ENCODE measurements around the gene TAS2R20. TPM values are rescaled to one million over a fixed set of nuclear protein-coding genes. Genes with fewer than 3 reads are reported as not detected.
"Not testable (repeated sequence)": the region's sequence is repeated elsewhere in the genome, so short reads cannot be mapped to it uniquely, and the experiment has no call there.

The TAS2R20 gene, protein sequence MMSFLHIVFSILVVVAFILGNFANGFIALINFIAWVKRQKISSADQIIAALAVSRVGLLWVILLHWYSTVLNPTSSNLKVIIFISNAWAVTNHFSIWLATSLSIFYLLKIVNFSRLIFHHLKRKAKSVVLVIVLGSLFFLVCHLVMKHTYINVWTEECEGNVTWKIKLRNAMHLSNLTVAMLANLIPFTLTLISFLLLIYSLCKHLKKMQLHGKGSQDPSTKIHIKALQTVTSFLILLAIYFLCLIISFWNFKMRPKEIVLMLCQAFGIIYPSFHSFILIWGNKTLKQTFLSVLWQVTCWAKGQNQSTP
- total RNA-seq (2012; rRNA removed): 3.4 and 3.9 TPM in 2 replicates
- polyA plus RNA-seq (2012; rRNA removed): 0.24 and 0.36 TPM in 2 replicates
- polyA plus RNA-seq (2012; cell fraction: cytosol; rRNA removed): not detected in 2 replicates
- 0.39 and 4.8 TPM in 2 replicates for polyA plus RNA-seq (2012; cell fraction: nucleus; rRNA removed; ENCODE audit: low replicate concordance)
- percentile 75 among the genes with signal in this experiment for Bru-seq, nascent RNA
- percentile 53 among the genes with signal in this experiment for BruChase-seq, experiment 1, labeled RNA remaining after a 6-hour chase
- BruChase-seq, experiment 2, labeled RNA remaining after a 2-hour chase: percentile 91 among the genes with signal in this experiment
- long read RNA-seq: 0 reads

DNA sequence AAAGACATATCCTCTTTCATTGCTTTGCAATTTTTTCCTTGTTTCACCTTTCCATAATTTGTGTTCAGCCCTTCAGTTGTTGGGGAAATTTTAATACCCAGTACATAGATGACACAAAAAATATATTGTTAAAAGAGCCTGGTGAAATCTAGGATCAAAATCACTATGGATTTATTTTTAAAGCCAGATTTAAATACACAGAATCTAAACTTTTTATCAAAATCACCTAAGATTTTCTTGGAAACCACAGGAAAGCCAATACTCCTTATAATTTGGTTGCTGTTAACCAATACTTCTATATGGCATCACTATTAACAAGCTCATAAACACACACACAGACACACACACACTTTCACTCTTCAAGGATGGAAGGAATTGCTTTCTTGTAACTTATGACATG lies at the start of gene TAS2R20:
Gene TAS2R20, minus strand, starts transcription at position 101 of the 400 bp plus-strand sequence. CDS start 429 bp downstream, outside the sequence.
- Histone ChIP-seq H3K4me1 (ENCODE audit: control insufficient read depth, insufficient read depth, low read length) (no peaks in the 10 kb centered on the region), H3K9ac (ENCODE audit: low read depth, low read length) (no peak within 1 kb of the TSS), H4K8ac (ENCODE audit: low read depth in 2 of 2, low read length in 2 of 2) (no peak within 1 kb of the TSS), H2BK20ac (ENCODE audit: low read depth, low read length) (no peak within 1 kb of the TSS), H4K20me1 (ENCODE audit: insufficient read depth, low read length) (no peaks in the 10 kb centered on the region), H3K14ac (replicated peaks; ENCODE audit: low read depth, low read length) (no peak within 1 kb of the TSS), H3K9me1 (ENCODE audit: insufficient read depth, low read length) (no peaks in the 10 kb centered on the region), H3K18ac (ENCODE audit: low read depth, low read length) (no peak within 1 kb of the TSS), H3K9me3 (ENCODE audit: control insufficient read depth, insufficient read depth, low read length) (no peaks in the 10 kb centered on the region), H3K23ac (ENCODE audit: low read depth, low read length) (no peak within 1 kb of the TSS), H3K56ac (ENCODE audit: extremely low read depth, insufficient read depth, low read length) (no peak within 1 kb of the TSS), H3K79me1 (ENCODE audit: low read depth in 1 of 2, low read length in 2 of 2) (no peaks in the 10 kb centered on the region; a peak in 2 of 4 replicates), H2BK15ac (ENCODE audit: low read depth, low read length) (no peak within 1 kb of the TSS), H2AK9ac (replicated peaks; ENCODE audit: low read depth, low read length, poor library complexity) (no peak within 1 kb of the TSS), H3K4me3 (ENCODE audit: insufficient read depth, low read depth, low read length) (no peak within 1 kb of the TSS), H2AFZ (replicated peaks; ENCODE audit: low read length, poor library complexity) (no peak within 1 kb of the TSS), H2BK120ac (ENCODE audit: low read depth, low read length) (no peak within 1 kb of the TSS), H2BK5ac (ENCODE audit: low read depth, low read length, poor library complexity, severe bottlenecking) (no peak within 1 kb of the TSS), H3K27ac (ENCODE audit: insufficient read depth, low read length) (no peak within 1 kb of the TSS), H4K5ac (ENCODE audit: low read depth, low read length) (no peak within 1 kb of the TSS), H2AK5ac (ENCODE audit: low read depth, low read length) (no peak within 1 kb of the TSS), H3K27me3 (ENCODE audit: control insufficient read depth, insufficient read depth, low read length) (no peaks in the 10 kb centered on the region), H3K4ac (ENCODE audit: low read depth, low read length) (no peak within 1 kb of the TSS), H3K4me2 (ENCODE audit: low read depth, low read length) (no peak within 1 kb of the TSS), H3K36me3 (ENCODE audit: control insufficient read depth, insufficient read depth, low read length) (peaks cover 6% of the 10 kb centered on the region; the same call in 1 of the 2 replicates), H4K91ac (ENCODE audit: insufficient read depth, low read depth, low read length) (no peak within 1 kb of the TSS)
- CTCF ChIA-PET: no interaction called here
- in situ Hi-C loops (cut with MboI; ENCODE audit: low sequenced_read_pairs): no loop called here
- dilution Hi-C loops (cut with HindIII; ENCODE audit: low sequenced_read_pairs, unreplicated experiment): no loop called here
- ATAC-seq (ENCODE audit: low read depth) (no peak), DNase-seq (no peak)
- POLR2A ChIA-PET (ENCODE audit: unreplicated experiment): no interaction called here
- BruUV-seq (replicated peaks): no TSS peak
- TF ChIP-seq MXI1 (IDR thresholded peaks at IDR 0.05; ENCODE audit: borderline replicate concordance, low read depth, low read length) (no peak), MAZ (IDR thresholded peaks at IDR 0.05; ENCODE audit: borderline replicate concordance, low read depth, low read length) (no peak)
- intact Hi-C loops (cut with micrococcal nuclease): no loop called here

DNA sequence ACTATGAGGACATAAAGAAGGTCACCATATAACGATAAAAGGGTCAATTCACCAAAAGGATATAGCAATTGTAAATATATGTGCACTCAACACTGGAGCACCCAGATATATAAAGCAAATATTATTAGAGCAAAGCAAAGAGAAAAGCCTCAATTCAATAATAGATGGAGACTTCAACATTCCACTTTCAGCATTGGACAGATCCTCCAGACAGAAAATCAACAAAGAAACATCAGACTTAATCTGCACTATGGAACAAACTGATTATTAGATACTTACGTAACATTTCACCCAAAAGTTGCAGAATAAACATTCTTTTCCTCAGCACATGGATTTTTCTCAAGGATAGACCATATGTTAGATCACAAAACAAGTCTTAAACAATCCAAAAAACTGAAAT lies 43.3 kb upstream of the TAS2R20 start:
- H3K18ac ChIP-seq (ENCODE audit: low read depth, low read length); H3K27ac ChIP-seq (ENCODE audit: insufficient read depth, low read length); H3K9me1 ChIP-seq (ENCODE audit: insufficient read depth, low read length); POLR2A ChIA-PET (ENCODE audit: unreplicated experiment); H2BK5ac ChIP-seq (ENCODE audit: low read depth, low read length, poor library complexity, severe bottlenecking); H2AK9ac ChIP-seq (replicated peaks; ENCODE audit: low read depth, low read length, poor library complexity); H2AFZ ChIP-seq (replicated peaks; ENCODE audit: low read length, poor library complexity); intact Hi-C loops (cut with micrococcal nuclease); H3K79me1 ChIP-seq (ENCODE audit: low read depth in 1 of 2, low read length in 2 of 2); H3K14ac ChIP-seq (replicated peaks; ENCODE audit: low read depth, low read length); H3K27me3 ChIP-seq (ENCODE audit: control insufficient read depth, insufficient read depth, low read length); DNase-seq; H3K4me3 ChIP-seq (ENCODE audit: insufficient read depth, low read depth, low read length); H4K8ac ChIP-seq (ENCODE audit: low read depth in 2 of 2, low read length in 2 of 2); H3K9ac ChIP-seq (ENCODE audit: low read depth, low read length); H3K4me1 ChIP-seq (ENCODE audit: control insufficient read depth, insufficient read depth, low read length); dilution Hi-C loops (cut with HindIII; ENCODE audit: low sequenced_read_pairs, unreplicated experiment); H4K20me1 ChIP-seq (ENCODE audit: insufficient read depth, low read length); H3K56ac ChIP-seq (ENCODE audit: extremely low read depth, insufficient read depth, low read length); H2BK120ac ChIP-seq (ENCODE audit: low read depth, low read length); H4K5ac ChIP-seq (ENCODE audit: low read depth, low read length); H3K4me2 ChIP-seq (ENCODE audit: low read depth, low read length); H3K9me3 ChIP-seq (ENCODE audit: control insufficient read depth, insufficient read depth, low read length); H2BK15ac ChIP-seq (ENCODE audit: low read depth, low read length); H2BK20ac ChIP-seq (ENCODE audit: low read depth, low read length); in situ Hi-C loops (cut with MboI; ENCODE audit: low sequenced_read_pairs); H3K36me3 ChIP-seq (ENCODE audit: control insufficient read depth, insufficient read depth, low read length); H3K23ac ChIP-seq (ENCODE audit: low read depth, low read length); ATAC-seq (ENCODE audit: low read depth); H4K91ac ChIP-seq (ENCODE audit: insufficient read depth, low read depth, low read length); H3K4ac ChIP-seq (ENCODE audit: low read depth, low read length); H2AK5ac ChIP-seq (ENCODE audit: low read depth, low read length); BruUV-seq (replicated peaks): not testable (repeated sequence)
- no CpG with 5 or more reads among the region's 2 CpGs for WGBS, 2 experiments (ENCODE audit: extremely low coverage in 2 of 2, insufficient read length in 1 of 2)
- CTCF ChIA-PET: interaction anchor here (1.1 kb wide), 1 partner anchor 158 kb away, joined by 3 read pairs; no protein-coding TSS in a partner anchor
